K562 (cell line): ENCODE data around the gene UBE2J2. TPM values are rescaled to one million over a fixed set of nuclear protein-coding genes. Genes with fewer than 3 reads are reported as not detected.

Source experiments
- BDP1 ChIP-seq: IDR thresholded peaks from 3 replicates; pipeline ENCODE4 v1.6.1; 2011; ENCODE audit not compliant: insufficient read length, insufficient read depth
- HDAC3 ChIP-seq: fragments of 450-650 bp; IDR thresholded peaks from 2 replicates; pipeline ENCODE4 v1.6.1; 2018; ENCODE audit warnings: borderline replicate concordance, mild to moderate bottlenecking, moderate library complexity; ENCODE audit not compliant: partially characterized antibody
- KLF16 ChIP-seq: IDR thresholded peaks from 2 replicates; pipeline ENCODE4 v1.6.1; 2016; ENCODE audit warnings: antibody characterized with exemption
- NR2C1 ChIP-seq, 2 experiments: fragments of 450-650 bp; IDR thresholded peaks; 2 replicates each; pipeline ENCODE4 v1.6.1; 2017; ENCODE audit warnings: mild to moderate bottlenecking in 2 of 2, antibody characterized with exemption in 1 of 2, inconsistent platforms in 1 of 2, missing compliant biosample characterization in 1 of 2, missing genetic modification characterization in 1 of 2
- REST ChIP-seq, 2 experiments: fragments of 450-650 bp; formaldehyde crosslinking in 1 of 2; IDR thresholded peaks; 2 replicates each; pipeline versions ENCODE4 v1.4.0 to v1.6.1; 2014 to 2020; ENCODE audit warnings: mild to moderate bottlenecking in 2 of 2, borderline replicate concordance in 1 of 2, low read depth in 1 of 2
- ZBTB2 ChIP-seq: fragments of 450-650 bp; IDR thresholded peaks from 2 replicates; pipeline ENCODE4 v1.6.1; 2016; ENCODE audit warnings: antibody characterized with exemption
- ZNF282 ChIP-seq: sonication (generic); formaldehyde crosslinking; IDR thresholded peaks from 2 replicates; pipeline ENCODE4 v1.8.1; 2023; ENCODE audit warnings: missing genetic modification reagents
- ZZZ3 ChIP-seq: fragments of 450-650 bp; IDR thresholded peaks from 2 replicates; pipeline ENCODE4 v1.6.1; 2016; ENCODE audit warnings: antibody characterized with exemption, mild to moderate bottlenecking, moderate library complexity
- polyA plus RNA-seq, 8 experiments: library from polyadenylated mRNA; depleted of rRNA in 4 of 8; stranded (reverse) in 5 of 8; unstranded in 3 of 8; fragments of >200 nt; fragmentation: Nextera tagmentation in 2 of 8; fragmentation: Illumina TruSeq in 1 of 8; extraction: Ambion mirVana in 2 of 8; extraction: Trizol in 1 of 8; gene quantifications; 2 replicates each; pipeline versions ENCODE4 v1.2.1 to v1.2.3, GENCODE V29; 2011 to 2014; ENCODE audit warnings: inconsistent platforms in 1 of 8, missing spikeins in 1 of 8
- total RNA-seq, 7 experiments: library from RNA; depleted of rRNA in 6 of 7; stranded (reverse); fragments of >200 nt in 6 of 7; fragmentation: Illumina TruSeq in 2 of 7; extraction: Trizol in 2 of 7; gene quantifications; 2 replicates each; pipeline versions ENCODE4 v1.2.1 to v1.2.3, GENCODE V29; 2011 to 2021; ENCODE audit warnings: low replicate concordance in 1 of 7
- TF ChIP-seq, protein P1 (sequence below): fragments of 250-450 bp; sonication (Bioruptor Pico); IDR thresholded peaks from 2 replicates; pipeline ENCODE4 v1.8.0; 2021; ENCODE audit warnings: borderline replicate concordance, mild to moderate bottlenecking, moderate library complexity; ENCODE audit not compliant: poor library complexity, severe bottlenecking

The UBE2J2 gene
- total and polyA plus RNA-seq, 9 of the 15 experiments (the other 6 are each of a cell fraction or from before 2014, with no cell fraction given): 0.93 to 112 (median 75.5) TPM

- TF ChIP-seq REST (IDR thresholded peaks at IDR 0.05; ENCODE audit: borderline replicate concordance) (peak; percentile 76), REST (CRISPR knock-in tag; IDR thresholded peaks at IDR 0.05; ENCODE audit: low read depth) (no peak), ZBTB2 (peak; percentile 46; the same call in 1 of the 2 replicates), ZNF282 (CRISPR knock-in tag) (peak; percentile 72; the same call in 1 of the 2 replicates), BDP1 (no peak), NR2C1 (IDR thresholded peaks at IDR 0.05) (no peak), NR2C1 (tag; IDR thresholded peaks at IDR 0.05) (no peak), KLF16 (no peak), ZZZ3 (no peak), HDAC3 (no peak)
- TF ChIP-seq, protein P1, sequence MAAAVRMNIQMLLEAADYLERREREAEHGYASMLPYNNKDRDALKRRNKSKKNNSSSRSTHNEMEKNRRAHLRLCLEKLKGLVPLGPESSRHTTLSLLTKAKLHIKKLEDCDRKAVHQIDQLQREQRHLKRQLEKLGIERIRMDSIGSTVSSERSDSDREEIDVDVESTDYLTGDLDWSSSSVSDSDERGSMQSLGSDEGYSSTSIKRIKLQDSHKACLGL (CRISPR knock-in tag): no peak
These were observed 18.1 kb upstream of the UBE2J2 start (continued) for GRCh38 chr1:1291548-1292441.
